GM06990 (cell line): ENCODE data around the gene FAM171A1.

Experiments
- DNase-seq: peaks from one replicate; pipeline ENCODE4 v3.0.0-alpha.2; 2011; ENCODE audit not compliant: insufficient read length; ENCODE audit errors: extremely low read depth
- H3K27me3 ChIP-seq: replicated peaks from 2 replicates; pipeline ENCODE4 v1.6.0; 2011; ENCODE audit warnings: low read length; ENCODE audit not compliant: control insufficient read depth, insufficient read depth
- H3K36me3 ChIP-seq: 2 replicates; pipeline ENCODE4 v1.5.1; 2011; ENCODE audit warnings: low read length; ENCODE audit not compliant: control insufficient read depth, insufficient read depth
- H3K4me3 ChIP-seq: replicated peaks from 2 replicates; pipeline ENCODE4 v1.5.1; 2011; ENCODE audit warnings: low read depth, mild to moderate bottlenecking, control low read depth, low read length
- CTCF ChIP-seq: IDR thresholded peaks from 2 replicates; pipeline ENCODE4 v1.5.1; 2011; ENCODE audit warnings: low read length, control low read depth, mild to moderate bottlenecking, inconsistent platforms; ENCODE audit not compliant: insufficient read depth, poor library complexity, severe bottlenecking

FAM171A1 gene

GRCh38 chr10:15364001-15364400, 7.1 kb downstream of the FAM171A1 start:
- TF ChIP-seq CTCF, result no peak
- Histone ChIP-seq H3K4me3 (no peak overlapping the region), H3K36me3 (no peaks in the 10 kb centered on the region), H3K27me3 (peaks cover 1% of the 10 kb centered on the region)
- DNase-seq, result no peak

- no peak for DNase-seq
- H3K27me3 ChIP-seq, result peaks cover 1% of the 10 kb centered on the region
- no peaks in the 10 kb centered on the region for H3K36me3 ChIP-seq
- TF ChIP-seq CTCF, result no peak
- H3K4me3 ChIP-seq, result no peak overlapping the region
Observed at GRCh38 chr10:15363031-15363430, 8.1 kb downstream of the FAM171A1 start.

DNA sequence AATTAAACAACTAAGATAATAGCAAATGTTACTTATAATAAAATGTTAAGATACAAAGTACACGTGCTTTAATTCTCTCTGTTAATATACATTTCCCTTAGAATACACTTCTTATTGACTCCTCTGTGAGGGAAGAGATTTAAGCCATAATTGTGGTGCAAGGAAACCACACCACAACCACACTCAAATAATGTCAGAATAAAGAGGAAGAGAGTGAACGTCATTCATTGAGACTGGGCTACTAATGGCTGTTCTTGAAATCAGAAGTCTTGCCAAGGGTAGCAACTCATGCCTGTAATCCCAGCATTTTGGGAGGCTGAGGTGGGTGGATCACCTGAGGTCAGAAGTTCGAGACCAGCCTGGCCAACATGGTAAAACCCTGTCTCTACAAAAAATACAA, 10.0 kb downstream of the FAM171A1 start:
- no peak for TF ChIP-seq CTCF
- Histone ChIP-seq H3K36me3 (no peaks in the 10 kb centered on the region), H3K4me3 (no peak overlapping the region), H3K27me3 (peaks cover 1% of the 10 kb centered on the region)
- no peak for DNase-seq

DNA sequence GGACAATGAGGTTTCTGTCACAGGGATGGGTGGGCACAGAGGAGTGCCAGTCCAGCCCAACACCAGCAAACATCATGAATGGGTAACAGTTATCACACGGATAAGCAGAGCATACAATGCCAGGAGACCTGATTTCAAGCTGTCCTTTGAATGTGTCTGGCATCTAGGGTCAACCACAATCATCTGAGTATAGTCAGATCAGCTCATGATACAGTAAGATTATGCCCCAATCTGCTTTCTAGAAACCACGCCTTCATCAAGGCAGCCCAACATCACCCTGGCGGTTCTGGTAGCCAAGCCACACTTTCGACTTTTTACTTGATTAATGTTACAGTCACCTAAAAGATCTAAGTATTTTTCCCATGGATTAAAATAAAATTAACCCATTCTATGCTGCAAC, 10.5 kb downstream of the FAM171A1 start:
- no peak for DNase-seq
- H3K27me3 ChIP-seq, result peaks cover 1% of the 10 kb centered on the region
- no peak overlapping the region for H3K4me3 ChIP-seq
- no peaks in the 10 kb centered on the region for H3K36me3 ChIP-seq
- TF ChIP-seq CTCF, result no peak

- H3K4me3 ChIP-seq, result no peak overlapping the region
Observed at GRCh38 chr10:15353471-15354017, 17.5 kb downstream of the FAM171A1 start.

More at GRCh38 chr10:15353471-15354017, 17.5 kb downstream of the FAM171A1 start:
- DNase-seq, result no peak
- no peaks in the 10 kb centered on the region for H3K36me3 ChIP-seq
- no peak for TF ChIP-seq CTCF
- no peaks in the 10 kb centered on the region for H3K27me3 ChIP-seq
